ENCODE measurements around the gene DBN1.

GRCh38 chr5:177509991-177510566, 36.6 kb upstream of the DBN1 start:
- TF ChIP-seq CTCF (optimal IDR thresholded peaks at IDR 0.05 in 1 of 3, IDR thresholded peaks at IDR 0.05 in 1 of 3, conservative IDR thresholded peaks at IDR 0.05 in 1 of 3; ENCODE audit: extremely low read depth in 1 of 3, insufficient read depth in 2 of 3, low read length in 3 of 3), result no peak
- no peak for TF ChIP-seq EZH2 (IDR thresholded peaks at IDR 0.05; ENCODE audit: low read length)
